ENCODE measurements around the gene DMTF1. TPM values are rescaled to one million over a fixed set of nuclear protein-coding genes. Genes with fewer than 3 reads are reported as not detected.

DMTF1 gene
- total and polyA plus RNA-seq, 2 of the 8 experiments (the other 6 are each of a cell fraction or from before 2014, with no cell fraction given) = 86.0 to 115 TPM

GRCh38 chr7:87164433-87164832 lies 12.2 kb downstream of the DMTF1 start:
- Histone ChIP-seq H3K79me2 (ENCODE audit: control insufficient read depth in 1 of 2, insufficient read depth in 2 of 2, low read length in 2 of 2) (peaks cover 3 to 43% of the 10 kb centered on the region in 2 experiments; a peak in 3 of 4 replicates), H3K9me3 (ENCODE audit: insufficient read depth in 2 of 2, low read depth in 1 of 2, low read length in 1 of 2) (no peaks in the 10 kb centered on the region), H2BK20ac (ENCODE audit: low read length) (no peak overlapping the region), H3K79me1 (ENCODE audit: low read depth, low read length) (no peaks in the 10 kb centered on the region; the same call in 1 of the 2 replicates), H3K27me3 (replicated peaks in 1 of 4; ENCODE audit: control insufficient read depth in 3 of 4, extremely low read depth in 1 of 4, insufficient read depth in 3 of 4, low read length in 3 of 4) (peaks cover 0 to 1% (median 0%) of the 10 kb centered on the region in 4 experiments; a peak in 1 of 7 replicates), H3K27ac (ENCODE audit: low read depth, low read length) (no peak overlapping the region), H4K5ac (ENCODE audit: insufficient read length, low read depth, low read length) (no peak overlapping the region), H3K23me2 (ENCODE audit: low read depth, low read length) (no peaks in the 10 kb centered on the region; the same call in 1 of the 2 replicates), H3K14ac (ENCODE audit: insufficient read length) (no peak overlapping the region), H3K36me3 (ENCODE audit: control insufficient read depth in 2 of 4, insufficient read depth in 4 of 4, low read length in 3 of 4) (peaks cover 22 to 78% (median 43%) of the 10 kb centered on the region in 4 experiments), H3K4me1 (replicated peaks in 1 of 4; ENCODE audit: control insufficient read depth in 3 of 4, insufficient read depth in 4 of 4, low read length in 3 of 4) (no peaks in the 10 kb centered on the region), H3K4me2 (ENCODE audit: insufficient read depth in 1 of 2, low read depth in 2 of 2, low read length in 2 of 2) (no peak overlapping the region), H3K23ac (ENCODE audit: insufficient read length) (no peak overlapping the region), H3K56ac (replicated peaks; ENCODE audit: insufficient read length, low read depth, low read length) (no peak overlapping the region), H2BK15ac (ENCODE audit: low read length) (no peak overlapping the region), H3K9ac (replicated peaks in 1 of 4; ENCODE audit: extremely low read depth in 1 of 4, low read depth in 3 of 4, low read length in 3 of 4) (no peak overlapping the region), H3K4ac (replicated peaks; ENCODE audit: insufficient read length, low read depth, low read length) (no peak overlapping the region), H4K8ac (ENCODE audit: extremely low read depth, insufficient read depth, low read length) (no peak overlapping the region), H2BK12ac (ENCODE audit: low read depth, low read length) (no peak overlapping the region), H3K18ac (ENCODE audit: extremely low read depth, low read length) (no peak overlapping the region), H2BK5ac (ENCODE audit: low read depth, low read length) (no peak overlapping the region), H2BK120ac (replicated peaks; ENCODE audit: low read depth, low read length) (no peak overlapping the region), H2AK5ac (ENCODE audit: low read depth, low read length) (no peak overlapping the region), H2AFZ (ENCODE audit: low read length) (no peak overlapping the region), H4K20me1 (replicated peaks in 1 of 2; ENCODE audit: control insufficient read depth in 1 of 2, insufficient read depth in 2 of 2, low read length in 2 of 2) (peaks cover 2 to 3% of the 10 kb centered on the region in 2 experiments), H3K4me3 (ENCODE audit: extremely low read depth in 1 of 4, insufficient read depth in 2 of 4, low read depth in 3 of 4, low read length in 4 of 4) (no peak overlapping the region), H4K91ac (replicated peaks; ENCODE audit: insufficient read length, low read length) (no peak overlapping the region)
- ChIA-PET CTCF (ENCODE audit: partially characterized antibody) (interaction anchor here (1.9 kb wide), 1 partner anchor 16 kb away, joined by 5 read pairs; no protein-coding TSS in a partner anchor), POLR2A (ENCODE audit: partially characterized antibody) (no interaction called here)
- no peak for DNase-seq (ENCODE audit: low read depth in 1 of 2, low spot score in 2 of 2)
- 85% methylated on average over 2 of the region's 2 CpGs; no CpG with 5 or more reads in 1 of the 2 experiments for WGBS, 2 experiments (ENCODE audit: extremely low coverage in 1 of 2, insufficient coverage in 1 of 2, insufficient read length in 1 of 2, insufficient replicate concordance in 2 of 2, low coverage in 1 of 2, low lambda C conversion rate in 2 of 2, missing lambda C conversion rate in 1 of 2)
- FAIRE-seq = no peak
- TF ChIP-seq PHF8 (conservative IDR thresholded peaks at IDR 0.05; ENCODE audit: low read depth, low read length) = no peak
- TF ChIP-seq, protein P1, sequence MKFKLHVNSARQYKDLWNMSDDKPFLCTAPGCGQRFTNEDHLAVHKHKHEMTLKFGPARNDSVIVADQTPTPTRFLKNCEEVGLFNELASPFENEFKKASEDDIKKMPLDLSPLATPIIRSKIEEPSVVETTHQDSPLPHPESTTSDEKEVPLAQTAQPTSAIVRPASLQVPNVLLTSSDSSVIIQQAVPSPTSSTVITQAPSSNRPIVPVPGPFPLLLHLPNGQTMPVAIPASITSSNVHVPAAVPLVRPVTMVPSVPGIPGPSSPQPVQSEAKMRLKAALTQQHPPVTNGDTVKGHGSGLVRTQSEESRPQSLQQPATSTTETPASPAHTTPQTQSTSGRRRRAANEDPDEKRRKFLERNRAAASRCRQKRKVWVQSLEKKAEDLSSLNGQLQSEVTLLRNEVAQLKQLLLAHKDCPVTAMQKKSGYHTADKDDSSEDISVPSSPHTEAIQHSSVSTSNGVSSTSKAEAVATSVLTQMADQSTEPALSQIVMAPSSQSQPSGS (IDR thresholded peaks at IDR 0.05; ENCODE audit: low read length) = no peak
- TF ChIP-seq ZNF274 (IDR thresholded peaks at IDR 0.05; ENCODE audit: borderline replicate concordance, extremely low read depth, low read length) = no peak
- TF ChIP-seq, protein P2, sequence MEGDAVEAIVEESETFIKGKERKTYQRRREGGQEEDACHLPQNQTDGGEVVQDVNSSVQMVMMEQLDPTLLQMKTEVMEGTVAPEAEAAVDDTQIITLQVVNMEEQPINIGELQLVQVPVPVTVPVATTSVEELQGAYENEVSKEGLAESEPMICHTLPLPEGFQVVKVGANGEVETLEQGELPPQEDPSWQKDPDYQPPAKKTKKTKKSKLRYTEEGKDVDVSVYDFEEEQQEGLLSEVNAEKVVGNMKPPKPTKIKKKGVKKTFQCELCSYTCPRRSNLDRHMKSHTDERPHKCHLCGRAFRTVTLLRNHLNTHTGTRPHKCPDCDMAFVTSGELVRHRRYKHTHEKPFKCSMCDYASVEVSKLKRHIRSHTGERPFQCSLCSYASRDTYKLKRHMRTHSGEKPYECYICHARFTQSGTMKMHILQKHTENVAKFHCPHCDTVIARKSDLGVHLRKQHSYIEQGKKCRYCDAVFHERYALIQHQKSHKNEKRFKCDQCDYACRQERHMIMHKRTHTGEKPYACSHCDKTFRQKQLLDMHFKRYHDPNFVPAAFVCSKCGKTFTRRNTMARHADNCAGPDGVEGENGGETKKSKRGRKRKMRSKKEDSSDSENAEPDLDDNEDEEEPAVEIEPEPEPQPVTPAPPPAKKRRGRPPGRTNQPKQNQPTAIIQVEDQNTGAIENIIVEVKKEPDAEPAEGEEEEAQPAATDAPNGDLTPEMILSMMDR (IDR thresholded peaks at IDR 0.05; ENCODE audit: control extremely low read depth in 1 of 3, insufficient read depth in 1 of 3, low read depth in 1 of 3, low read length in 3 of 3) = no peak
- TF ChIP-seq, protein P3, sequence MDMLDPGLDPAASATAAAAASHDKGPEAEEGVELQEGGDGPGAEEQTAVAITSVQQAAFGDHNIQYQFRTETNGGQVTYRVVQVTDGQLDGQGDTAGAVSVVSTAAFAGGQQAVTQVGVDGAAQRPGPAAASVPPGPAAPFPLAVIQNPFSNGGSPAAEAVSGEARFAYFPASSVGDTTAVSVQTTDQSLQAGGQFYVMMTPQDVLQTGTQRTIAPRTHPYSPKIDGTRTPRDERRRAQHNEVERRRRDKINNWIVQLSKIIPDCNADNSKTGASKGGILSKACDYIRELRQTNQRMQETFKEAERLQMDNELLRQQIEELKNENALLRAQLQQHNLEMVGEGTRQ (IDR thresholded peaks at IDR 0.05; ENCODE audit: low read length) = no peak
- TF ChIP-seq POLR2AphosphoS5 (IDR thresholded peaks at IDR 0.05; ENCODE audit: low read depth, low read length) = no peak
- TF ChIP-seq CREB1 (IDR thresholded peaks at IDR 0.05) = no peak
- no peak for TF ChIP-seq CBX5 (IDR thresholded peaks at IDR 0.05; ENCODE audit: low read depth, low read length)
